ENCODE results near the gene GNB3. TPM values are rescaled to one million over a fixed set of nuclear protein-coding genes. Genes with fewer than 3 reads are reported as not detected.
"Not testable (repeated sequence)": the region's sequence is repeated elsewhere in the genome, so short reads cannot be mapped to it uniquely, and the experiment has no call there.

Gene GNB3
- total RNA-seq, 2 donors from 2014 or later = 0.62 to 0.72 TPM

GRCh38 chr12:6872073-6873048 lies 31.6 kb downstream of the GNB3 start:
- H3K9me3 ChIP-seq = no peaks in the 10 kb centered on the region
- H3K9ac ChIP-seq (ENCODE audit: low read depth in 2 of 2, low read length in 2 of 2) = peak overlapping the region; percentile 81 to 95
- H3K36me3 ChIP-seq = peaks cover 12% of the 10 kb centered on the region
- TF ChIP-seq CTCF (IDR thresholded peaks at IDR 0.05) = peak; percentile 99
- intact Hi-C loops (cut with DNase I) = no loop called here
- H3K4me3 ChIP-seq = peak overlapping the region; percentile 80
- H3K27me3 ChIP-seq = no peaks in the 10 kb centered on the region
- DNase-seq = peak; percentile 93
- peak overlapping the region; percentile 77 for H3K27ac ChIP-seq
- peaks cover 19% of the 10 kb centered on the region for H3K4me1 ChIP-seq

- peak; percentile 99 for DNase-seq
- H3K9me3 ChIP-seq = no peaks in the 10 kb centered on the region
- TF ChIP-seq CTCF (IDR thresholded peaks at IDR 0.05) = no peak
- H3K9ac ChIP-seq (ENCODE audit: low read depth in 2 of 2, low read length in 2 of 2) = peak within 1 kb of the TSS; percentile 81 to 95
- H3K27ac ChIP-seq = peak within 1 kb of the TSS; percentile 77
- H3K4me1 ChIP-seq = peaks cover 19% of the 10 kb centered on the region
- intact Hi-C loops (cut with DNase I) = no loop called here
- H3K36me3 ChIP-seq = peaks cover 12% of the 10 kb centered on the region
- H3K27me3 ChIP-seq = no peaks in the 10 kb centered on the region
- H3K4me3 ChIP-seq = peak within 1 kb of the TSS; percentile 80
These were observed 32.6 kb downstream of the GNB3 start, which contains the start of gene SPSB2 for GRCh38 chr12:6873094-6874014. SPSB2 (minus strand) TSS chr12:6873303; CDS start chr12:6872901, 402 bp downstream.

- H3K9me3 ChIP-seq; DNase-seq; intact Hi-C loops (cut with DNase I); H3K27me3 ChIP-seq: not testable (repeated sequence)
- Histone ChIP-seq H3K9ac (ENCODE audit: low read depth in 2 of 2, low read length in 2 of 2) (peak overlapping the region; percentile 57 to 88), H3K4me3 (peak overlapping the region; percentile 80), H3K27ac (peak overlapping the region; percentile 77), H3K36me3 (peaks cover 12% of the 10 kb centered on the region), H3K4me1 (peaks cover 15% of the 10 kb centered on the region)
These were observed 33.3 kb downstream of the GNB3 start for GRCh38 chr12:6874015-6874368.

GRCh38 chr12:6879824-6880223 lies 39.1 kb downstream of the GNB3 start:
- H3K4me3 ChIP-seq; intact Hi-C loops (cut with DNase I); H3K36me3 ChIP-seq; H3K27ac ChIP-seq; DNase-seq; H3K27me3 ChIP-seq; H3K4me1 ChIP-seq; H3K9me3 ChIP-seq; H3K9ac ChIP-seq (ENCODE audit: low read depth in 2 of 2, low read length in 2 of 2): not testable (repeated sequence)

GRCh38 chr12:6883252-6883651 lies 42.5 kb downstream of the GNB3 start:
- DNase-seq = no peak
- Histone ChIP-seq H3K9ac (ENCODE audit: low read depth in 2 of 2, low read length in 2 of 2) (no peak overlapping the region), H3K27me3 (no peaks in the 10 kb centered on the region), H3K36me3 (no peaks in the 10 kb centered on the region), H3K4me1 (no peaks in the 10 kb centered on the region), H3K9me3 (no peaks in the 10 kb centered on the region), H3K27ac (no peak overlapping the region), H3K4me3 (no peak overlapping the region)
- TF ChIP-seq CTCF (IDR thresholded peaks at IDR 0.05) = no peak
- intact Hi-C loops (cut with DNase I) = no loop called here

DNA sequence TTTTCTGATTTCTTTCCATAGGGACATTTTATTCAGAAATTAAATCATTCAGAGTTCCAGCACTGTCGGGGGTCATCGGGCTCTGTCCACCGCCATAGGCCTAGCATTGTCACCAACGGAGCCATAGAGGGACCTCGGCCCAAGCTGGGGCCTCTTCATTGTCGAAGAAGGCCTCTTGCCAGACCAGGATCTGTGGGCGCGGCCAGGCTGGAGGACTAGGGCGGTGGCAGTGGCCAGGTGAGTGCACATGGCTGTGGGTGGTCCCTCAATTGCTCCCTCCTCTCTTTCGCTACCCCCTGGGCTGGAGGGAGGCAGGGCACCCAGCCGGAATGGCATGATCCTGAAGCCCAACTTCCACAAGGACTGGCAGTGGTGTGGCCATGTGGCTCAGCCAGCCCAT lies 43.0 kb downstream of the GNB3 start:
- Histone ChIP-seq H3K27me3 (no peaks in the 10 kb centered on the region), H3K4me3 (no peak overlapping the region), H3K9me3 (no peaks in the 10 kb centered on the region), H3K9ac (ENCODE audit: low read depth in 2 of 2, low read length in 2 of 2) (no peak overlapping the region), H3K36me3 (no peaks in the 10 kb centered on the region), H3K27ac (no peak overlapping the region), H3K4me1 (no peaks in the 10 kb centered on the region)
- TF ChIP-seq CTCF (IDR thresholded peaks at IDR 0.05) = no peak
- DNase-seq = no peak
- intact Hi-C loops (cut with DNase I) = no loop called here
